Liver (tissue), 9 donors: ENCODE results near the gene HRH2. TPM values are rescaled to one million over a fixed set of nuclear protein-coding genes. Genes with fewer than 3 reads are reported as not detected.

Source experiments
- DNase-seq: peaks from one replicate; pipeline ENCODE4 v3.0.0-alpha.2; 2017; ENCODE audit warnings: low spot score
- H3K27ac ChIP-seq, 2 donors: one replicate each; pipeline ENCODE4 v1.7.0; 2013; ENCODE audit warnings: inconsistent platforms in 2 of 2, low read length in 2 of 2, control low read depth in 1 of 2, low read depth in 1 of 2, mild to moderate bottlenecking in 1 of 2
- H3K27me3 ChIP-seq, 4 donors: one replicate each; pipeline versions ENCODE4 v1.6.1 to v1.7.0; 2013; ENCODE audit warnings: low read length in 3 of 4, inconsistent platforms in 1 of 4, mild to moderate bottlenecking in 1 of 4, moderate library complexity in 1 of 4; ENCODE audit not compliant: control insufficient read depth in 4 of 4, insufficient read depth in 4 of 4
- H3K36me3 ChIP-seq, 4 donors: one replicate each; pipeline versions ENCODE4 v1.6.1 to v1.7.0; 2013; ENCODE audit warnings: low read length in 3 of 4, mild to moderate bottlenecking in 3 of 4, low read depth in 1 of 4, moderate library complexity in 1 of 4; ENCODE audit not compliant: control insufficient read depth in 4 of 4, insufficient read depth in 3 of 4
- H3K4me1 ChIP-seq, 4 donors: one replicate each; pipeline versions ENCODE4 v1.6.1 to v1.7.0; 2013; ENCODE audit warnings: low read length in 3 of 4, mild to moderate bottlenecking in 3 of 4, moderate library complexity in 1 of 4; ENCODE audit not compliant: control insufficient read depth in 4 of 4, insufficient read depth in 4 of 4
- H3K4me3 ChIP-seq, 3 donors: one replicate each; pipeline versions ENCODE4 v1.6.1 to v1.7.0; 2013; ENCODE audit warnings: low read length in 3 of 3, control low read depth in 1 of 3, low read depth in 1 of 3, mild to moderate bottlenecking in 1 of 3
- H3K9ac ChIP-seq, 2 donors: one replicate each; pipeline ENCODE4 v1.7.0; 2013; ENCODE audit warnings: low read length in 2 of 2, mild to moderate bottlenecking in 2 of 2, moderate library complexity in 2 of 2, control low read depth in 1 of 2, low read depth in 1 of 2
- H3K9me3 ChIP-seq, 4 donors: one replicate each; pipeline versions ENCODE4 v1.6.1 to v1.7.0; 2013; ENCODE audit warnings: low read length in 3 of 4; ENCODE audit not compliant: control insufficient read depth in 4 of 4
- CTCF ChIP-seq: fragments of 150-350 bp; IDR thresholded peaks from 2 replicates; pipeline ENCODE4 v1.5.1; 2017; ENCODE audit warnings: improper control_type of control experiment, low read depth, low read length; ENCODE audit not compliant: missing input control
- EGR1 ChIP-seq, 2 donors: IDR thresholded peaks; 2 replicates each; pipeline ENCODE4 v1.6.1; 2016 to 2018; ENCODE audit warnings: antibody characterized with exemption in 2 of 2, low read depth in 2 of 2
- FOXA1 ChIP-seq: IDR thresholded peaks from 2 replicates; pipeline ENCODE4 v1.6.1; 2016; ENCODE audit warnings: antibody characterized with exemption
- FOXA2 ChIP-seq: IDR thresholded peaks from 2 replicates; pipeline ENCODE4 v1.6.1; 2016; ENCODE audit warnings: antibody characterized with exemption
- GABPA ChIP-seq, 2 donors: IDR thresholded peaks in 1 of 2; conservative IDR thresholded peaks in 1 of 2; 2 replicates each; pipeline ENCODE4 v1.6.1; 2016; ENCODE audit warnings: antibody characterized with exemption in 2 of 2, mild to moderate bottlenecking in 1 of 2, moderate library complexity in 1 of 2
- HNF4A ChIP-seq, 2 donors: conservative IDR thresholded peaks; 2 replicates each; pipeline ENCODE4 v1.6.1; 2016; ENCODE audit warnings: antibody characterized with exemption in 2 of 2, mild to moderate bottlenecking in 2 of 2
- HNF4G ChIP-seq: IDR thresholded peaks from 2 replicates; pipeline ENCODE4 v1.6.1; 2016; ENCODE audit warnings: antibody characterized with exemption
- NR2F2 ChIP-seq: IDR thresholded peaks from 2 replicates; pipeline ENCODE4 v1.6.1; 2016; ENCODE audit warnings: antibody characterized with exemption
- SP1 ChIP-seq: IDR thresholded peaks from 2 replicates; pipeline ENCODE4 v1.6.1; 2018; ENCODE audit warnings: antibody characterized with exemption, mild to moderate bottlenecking
- TAF1 ChIP-seq: conservative IDR thresholded peaks from 2 replicates; pipeline ENCODE4 v1.6.1; 2016; ENCODE audit warnings: antibody characterized with exemption, mild to moderate bottlenecking
- YY1 ChIP-seq: IDR thresholded peaks from 2 replicates; pipeline ENCODE4 v1.6.1; 2016; ENCODE audit warnings: antibody characterized with exemption, mild to moderate bottlenecking
- WGBS: extraction: QIAGEN DNeasy Blood & Tissue Kit; methylation state at CpG from one replicate; pipeline ENCODE4 v1.1.7; 2013; 5-methylcytosine and 5-hydroxymethylcytosine counted together
- polyA plus RNA-seq, 2 donors: library from polyadenylated mRNA; stranded (reverse) in 1 of 2; unstranded in 1 of 2; fragments of 200-250 nt in 1 of 2; fragments of >200 nt in 1 of 2; fragmentation: Nextera tagmentation in 1 of 2; extraction: Ambion mirVana in 1 of 2; gene quantifications; one replicate each; pipeline versions ENCODE4 v1.2.1 to v1.2.3, GENCODE V29; 2013 to 2015
- total RNA-seq, 2 donors: library from RNA; depleted of rRNA; stranded (reverse); fragments of >200 nt; gene quantifications; one replicate each; pipeline ENCODE4 v1.2.3, GENCODE V29; 2014
- TF ChIP-seq, protein P1 (sequence below): IDR thresholded peaks from 2 replicates; pipeline ENCODE4 v1.6.1; 2016; ENCODE audit warnings: antibody characterized with exemption, mild to moderate bottlenecking
- donor health status: healthy.
- donor health status: healthy.
- donor health status: healthy.
- donor health status: healthy.
- donor health status: healthy.

Gene HRH2
- total and polyA plus RNA-seq, 4 donors: 0.44 to 2.6 (median 1.3) TPM

DNA sequence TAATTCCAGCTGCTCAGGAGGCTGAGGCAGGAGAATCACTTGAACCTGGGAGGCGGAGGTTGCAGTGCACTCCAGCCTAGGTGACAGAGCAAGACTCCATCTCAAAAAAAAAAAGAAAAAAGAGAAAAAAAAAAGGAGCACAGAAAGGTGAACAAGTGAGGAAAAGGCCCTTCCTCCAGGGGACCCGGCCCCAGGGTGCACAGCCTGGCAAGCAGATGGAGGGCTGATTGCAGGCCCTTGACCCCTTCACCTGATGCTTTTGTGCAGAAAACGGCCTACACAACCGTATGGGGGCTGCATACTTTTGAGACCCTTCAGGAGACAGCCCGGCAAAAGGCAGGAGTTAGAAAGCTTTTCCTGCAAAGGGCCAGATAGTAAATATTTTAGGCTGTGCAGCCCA is 33.9 kb downstream of the HRH2 start:
- WGBS: 73% methylated on average over 5 of the region's 5 CpGs
- no peak overlapping the region for H3K27ac ChIP-seq
- H3K9ac ChIP-seq: no peak overlapping the region
- peaks cover 0 to 4% (median 2%) of the 10 kb centered on the region in 4 donors for H3K4me1 ChIP-seq
- H3K4me3 ChIP-seq: no peak overlapping the region
- no peaks in the 10 kb centered on the region for H3K36me3 ChIP-seq
- no peak for DNase-seq
- TF ChIP-seq FOXA2: no peak
- no peak for TF ChIP-seq FOXA1
- peaks cover 0 to 7% (median 0%) of the 10 kb centered on the region in 4 donors for H3K27me3 ChIP-seq
- no peaks in the 10 kb centered on the region for H3K9me3 ChIP-seq

GRCh38 chr5:175692235-175692995 is 34.5 kb downstream of the HRH2 start:
- peaks cover 0 to 4% (median 2%) of the 10 kb centered on the region in 4 donors for H3K4me1 ChIP-seq
- H3K27ac ChIP-seq: no peak overlapping the region
- no peak overlapping the region for H3K4me3 ChIP-seq
- 82% methylated on average over 16 of the region's 16 CpGs for WGBS
- H3K9me3 ChIP-seq: no peaks in the 10 kb centered on the region
- H3K9ac ChIP-seq: no peak overlapping the region
- no peaks in the 10 kb centered on the region for H3K36me3 ChIP-seq
- DNase-seq: no peak
- H3K27me3 ChIP-seq: peaks cover 0 to 4% (median 0%) of the 10 kb centered on the region in 4 donors
- TF ChIP-seq GABPA (IDR thresholded peaks at IDR 0.05 in 1 of 2, conservative IDR thresholded peaks at IDR 0.05 in 1 of 2) (no peak), TAF1 (no peak), CTCF (no peak), HNF4A (conservative IDR thresholded peaks at IDR 0.05) (no peak), SP1 (no peak), EGR1 (IDR thresholded peaks at IDR 0.05; ENCODE audit: low read depth in 2 of 2) (no peak)
- TF ChIP-seq, protein P1, sequence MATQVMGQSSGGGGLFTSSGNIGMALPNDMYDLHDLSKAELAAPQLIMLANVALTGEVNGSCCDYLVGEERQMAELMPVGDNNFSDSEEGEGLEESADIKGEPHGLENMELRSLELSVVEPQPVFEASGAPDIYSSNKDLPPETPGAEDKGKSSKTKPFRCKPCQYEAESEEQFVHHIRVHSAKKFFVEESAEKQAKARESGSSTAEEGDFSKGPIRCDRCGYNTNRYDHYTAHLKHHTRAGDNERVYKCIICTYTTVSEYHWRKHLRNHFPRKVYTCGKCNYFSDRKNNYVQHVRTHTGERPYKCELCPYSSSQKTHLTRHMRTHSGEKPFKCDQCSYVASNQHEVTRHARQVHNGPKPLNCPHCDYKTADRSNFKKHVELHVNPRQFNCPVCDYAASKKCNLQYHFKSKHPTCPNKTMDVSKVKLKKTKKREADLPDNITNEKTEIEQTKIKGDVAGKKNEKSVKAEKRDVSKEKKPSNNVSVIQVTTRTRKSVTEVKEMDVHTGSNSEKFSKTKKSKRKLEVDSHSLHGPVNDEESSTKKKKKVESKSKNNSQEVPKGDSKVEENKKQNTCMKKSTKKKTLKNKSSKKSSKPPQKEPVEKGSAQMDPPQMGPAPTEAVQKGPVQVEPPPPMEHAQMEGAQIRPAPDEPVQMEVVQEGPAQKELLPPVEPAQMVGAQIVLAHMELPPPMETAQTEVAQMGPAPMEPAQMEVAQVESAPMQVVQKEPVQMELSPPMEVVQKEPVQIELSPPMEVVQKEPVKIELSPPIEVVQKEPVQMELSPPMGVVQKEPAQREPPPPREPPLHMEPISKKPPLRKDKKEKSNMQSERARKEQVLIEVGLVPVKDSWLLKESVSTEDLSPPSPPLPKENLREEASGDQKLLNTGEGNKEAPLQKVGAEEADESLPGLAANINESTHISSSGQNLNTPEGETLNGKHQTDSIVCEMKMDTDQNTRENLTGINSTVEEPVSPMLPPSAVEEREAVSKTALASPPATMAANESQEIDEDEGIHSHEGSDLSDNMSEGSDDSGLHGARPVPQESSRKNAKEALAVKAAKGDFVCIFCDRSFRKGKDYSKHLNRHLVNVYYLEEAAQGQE: no peak

- peaks cover 0 to 4% (median 2%) of the 10 kb centered on the region in 4 donors for H3K4me1 ChIP-seq
- no peak overlapping the region for H3K4me3 ChIP-seq
- TF ChIP-seq YY1 (no peak), NR2F2 (no peak), TAF1 (no peak), HNF4G (no peak)
- H3K27ac ChIP-seq: no peak overlapping the region
- 80% methylated on average over 12 of the region's 12 CpGs for WGBS
- H3K27me3 ChIP-seq: peaks cover 0 to 4% (median 0%) of the 10 kb centered on the region in 4 donors
- H3K9ac ChIP-seq: no peak overlapping the region
- H3K9me3 ChIP-seq: no peaks in the 10 kb centered on the region
- H3K36me3 ChIP-seq: no peaks in the 10 kb centered on the region
- DNase-seq: no peak
Observed at GRCh38 chr5:175692996-175693710, 35.3 kb downstream of the HRH2 start.
